ENCODE data around the gene PLK4. TPM values are rescaled to one million over a fixed set of nuclear protein-coding genes. Genes with fewer than 3 reads are reported as not detected.

Gene PLK4
- polyA plus RNA-seq, 3 donors: 0.34 to 0.65 (median 0.38) TPM

GRCh38 chr4:127857641-127858040 is 23.1 kb upstream of the PLK4 start:
- no peak overlapping the region for H2AFZ ChIP-seq (ENCODE audit: insufficient read depth, low read depth, low read length, poor library complexity, severe bottlenecking)
- Mint-ChIP-seq H3K27me3 (ENCODE audit: low read depth in 3 of 3) (peaks cover 0 to 2% (median 2%) of the 10 kb centered on the region in 3 donors), H3K4me3 (no peak overlapping the region), H3K9me3 (peaks cover 18 to 43% (median 28%) of the 10 kb centered on the region in 7 donors), H3K36me3 (peaks cover 8 to 22% of the 10 kb centered on the region in 2 donors), H3K27ac (no peak overlapping the region), H3K4me1 (no peaks in the 10 kb centered on the region)
- DNase-seq: no peak
- WGBS (ENCODE audit: insufficient coverage): no CpG with 5 or more reads among the region's 1 CpG
- no peaks in the 10 kb centered on the region for H3K36me3 ChIP-seq (replicated peaks in 1 of 2; ENCODE audit: control insufficient read depth in 1 of 2, insufficient read depth in 2 of 2, low read length in 2 of 2)
- H3K9ac ChIP-seq (ENCODE audit: insufficient read depth, low read length, poor library complexity, severe bottlenecking): no peak overlapping the region
- intact Hi-C loops (cut with micrococcal nuclease): no loop called here
- no peaks in the 10 kb centered on the region for H3K79me2 ChIP-seq (ENCODE audit: insufficient read depth, low read length)
- no peak overlapping the region for H3K4me2 ChIP-seq (replicated peaks; ENCODE audit: extremely low read depth, low read length, poor library complexity, severe bottlenecking)
- TF ChIP-seq, protein P1, sequence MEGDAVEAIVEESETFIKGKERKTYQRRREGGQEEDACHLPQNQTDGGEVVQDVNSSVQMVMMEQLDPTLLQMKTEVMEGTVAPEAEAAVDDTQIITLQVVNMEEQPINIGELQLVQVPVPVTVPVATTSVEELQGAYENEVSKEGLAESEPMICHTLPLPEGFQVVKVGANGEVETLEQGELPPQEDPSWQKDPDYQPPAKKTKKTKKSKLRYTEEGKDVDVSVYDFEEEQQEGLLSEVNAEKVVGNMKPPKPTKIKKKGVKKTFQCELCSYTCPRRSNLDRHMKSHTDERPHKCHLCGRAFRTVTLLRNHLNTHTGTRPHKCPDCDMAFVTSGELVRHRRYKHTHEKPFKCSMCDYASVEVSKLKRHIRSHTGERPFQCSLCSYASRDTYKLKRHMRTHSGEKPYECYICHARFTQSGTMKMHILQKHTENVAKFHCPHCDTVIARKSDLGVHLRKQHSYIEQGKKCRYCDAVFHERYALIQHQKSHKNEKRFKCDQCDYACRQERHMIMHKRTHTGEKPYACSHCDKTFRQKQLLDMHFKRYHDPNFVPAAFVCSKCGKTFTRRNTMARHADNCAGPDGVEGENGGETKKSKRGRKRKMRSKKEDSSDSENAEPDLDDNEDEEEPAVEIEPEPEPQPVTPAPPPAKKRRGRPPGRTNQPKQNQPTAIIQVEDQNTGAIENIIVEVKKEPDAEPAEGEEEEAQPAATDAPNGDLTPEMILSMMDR (IDR thresholded peaks at IDR 0.05): no peak
- H3K27ac ChIP-seq (ENCODE audit: low read depth in 1 of 2, low read length in 2 of 2): no peak overlapping the region
- H3K4me3 ChIP-seq (replicated peaks in 1 of 3; ENCODE audit: low read depth in 2 of 3, low read length in 3 of 3): no peak overlapping the region
- no peaks in the 10 kb centered on the region for H3K4me1 ChIP-seq (ENCODE audit: control insufficient read depth in 1 of 2, insufficient read depth in 2 of 2, low read length in 2 of 2)
- peaks cover 8 to 10% of the 10 kb centered on the region in 2 donors for H3K9me3 ChIP-seq (replicated peaks in 1 of 2; ENCODE audit: control insufficient read depth in 1 of 2, insufficient read depth in 1 of 2, low read length in 2 of 2)
- H4K20me1 ChIP-seq (ENCODE audit: insufficient read depth, low read length): no peaks in the 10 kb centered on the region
- H3K27me3 ChIP-seq (ENCODE audit: control insufficient read depth in 2 of 2, insufficient read depth in 2 of 2, low read length in 2 of 2): no peaks in the 10 kb centered on the region

- intact Hi-C loops (cut with micrococcal nuclease): no loop called here
- Mint-ChIP-seq H3K36me3 (peaks cover 0 to 1% of the 10 kb centered on the region in 2 donors), H3K4me1 (peaks cover 5% of the 10 kb centered on the region), H3K9me3 (peaks cover 0 to 2% (median 0%) of the 10 kb centered on the region in 7 donors), H3K4me3 (no peak overlapping the region), H3K27ac (no peak overlapping the region), H3K27me3 (ENCODE audit: low read depth in 3 of 3) (peaks cover 0 to 1% (median 0%) of the 10 kb centered on the region in 3 donors)
- H3K9ac ChIP-seq (ENCODE audit: insufficient read depth, low read length, poor library complexity, severe bottlenecking): no peak overlapping the region
- no CpG with 5 or more reads among the region's 2 CpGs for WGBS (ENCODE audit: insufficient coverage)
- H3K27ac ChIP-seq (ENCODE audit: low read depth in 1 of 2, low read length in 2 of 2): no peak overlapping the region
- H3K79me2 ChIP-seq (ENCODE audit: insufficient read depth, low read length): no peaks in the 10 kb centered on the region
- H3K36me3 ChIP-seq (replicated peaks in 1 of 2; ENCODE audit: control insufficient read depth in 1 of 2, insufficient read depth in 2 of 2, low read length in 2 of 2): no peaks in the 10 kb centered on the region
- no peaks in the 10 kb centered on the region for H4K20me1 ChIP-seq (ENCODE audit: insufficient read depth, low read length)
- H3K4me3 ChIP-seq (replicated peaks in 1 of 3; ENCODE audit: low read depth in 2 of 3, low read length in 3 of 3): no peak overlapping the region
- no peak overlapping the region for H2AFZ ChIP-seq (ENCODE audit: insufficient read depth, low read depth, low read length, poor library complexity, severe bottlenecking)
- DNase-seq: no peak
- TF ChIP-seq, protein P1 (IDR thresholded peaks at IDR 0.05): no peak
- H3K4me1 ChIP-seq (ENCODE audit: control insufficient read depth in 1 of 2, insufficient read depth in 2 of 2, low read length in 2 of 2): no peaks in the 10 kb centered on the region
- H3K9me3 ChIP-seq (replicated peaks in 1 of 2; ENCODE audit: control insufficient read depth in 1 of 2, insufficient read depth in 1 of 2, low read length in 2 of 2): no peaks in the 10 kb centered on the region
- no peak overlapping the region for H3K4me2 ChIP-seq (replicated peaks; ENCODE audit: extremely low read depth, low read length, poor library complexity, severe bottlenecking)
- H3K27me3 ChIP-seq (ENCODE audit: control insufficient read depth in 2 of 2, insufficient read depth in 2 of 2, low read length in 2 of 2): no peaks in the 10 kb centered on the region
Measured at GRCh38 chr4:127868196-127868595, 12.5 kb upstream of the PLK4 start.

Measured in CD14-positive monocyte (primary cell).